ENCODE measurements around the gene NR4A3. TPM values are rescaled to one million over a fixed set of nuclear protein-coding genes. Genes with fewer than 3 reads are reported as not detected.
A peak's percentile ranks its signal among the peaks of the same experiment; 100 is the strongest.

NR4A3 gene
- total and polyA plus RNA-seq, 2 experiments from 2014 or later: 0.10 to 0.17 TPM

DNA sequence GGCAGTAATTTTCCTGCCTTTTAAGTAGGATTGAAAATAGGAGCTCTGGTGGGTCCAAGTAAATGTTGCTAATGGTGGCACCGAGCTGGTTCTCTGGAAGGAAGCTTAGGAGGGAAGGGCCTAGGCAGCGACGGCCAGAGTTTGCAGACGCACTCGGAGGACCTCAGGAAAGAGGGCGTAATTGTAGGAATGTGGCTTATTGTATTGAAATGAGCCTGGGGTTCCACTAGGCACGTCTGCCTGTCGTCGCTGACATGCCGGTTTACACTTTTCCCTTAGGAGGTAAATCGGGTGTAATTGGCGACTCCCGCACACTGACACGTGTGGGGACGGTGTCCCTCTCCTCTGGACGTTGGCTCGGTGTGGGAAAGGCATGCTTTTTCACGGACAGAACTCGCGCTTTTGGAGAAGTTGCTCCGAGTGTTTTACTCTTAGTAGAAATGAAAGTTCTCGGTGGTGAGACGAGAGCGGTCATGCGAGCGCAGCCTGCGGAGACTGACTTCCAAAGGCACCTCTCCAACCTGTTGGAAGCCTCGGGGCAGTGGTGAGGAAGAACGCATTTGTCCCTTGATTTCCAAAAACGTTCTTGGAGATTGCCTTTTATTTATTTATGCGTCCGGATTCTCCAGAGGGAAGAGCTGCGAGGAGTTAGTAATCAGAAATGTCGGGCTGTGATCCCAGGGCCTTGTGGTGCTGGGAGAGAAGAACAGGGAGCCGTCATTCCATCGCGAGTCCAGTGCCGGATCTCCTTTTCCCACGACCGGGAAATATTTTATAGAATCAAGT lies 1.3 kb downstream of the NR4A3 start:
- Mint-ChIP-seq H3K9me3 (peaks cover 5% of the 10 kb centered on the region; the same call in 1 of the 3 replicates), H3K27ac (no peak overlapping the region), H3K27me3 (ENCODE audit: insufficient read depth, low read depth, poor library complexity) (peaks cover 88% of the 10 kb centered on the region), H3K36me3 (ENCODE audit: low read depth) (no peaks in the 10 kb centered on the region; the same call in 2 of the 3 replicates), H3K4me1 (peaks cover 41% of the 10 kb centered on the region), H3K4me3 (peak overlapping the region; percentile 71)
- ATAC-seq (no peak), DNase-seq (ENCODE audit: low spot score) (peak; percentile 69)
- H3K4me3 ChIP-seq: peak overlapping the region; percentile 78
- peaks cover 9% of the 10 kb centered on the region; the same call in 1 of the 2 replicates for H3K79me2 ChIP-seq (replicated peaks; ENCODE audit: insufficient read depth)
- H3K27ac ChIP-seq (ENCODE audit: low read depth): no peak overlapping the region
- peaks cover 26% of the 10 kb centered on the region for H3F3A ChIP-seq (replicated peaks; ENCODE audit: low read depth)
- peaks cover 16% of the 10 kb centered on the region for H4K20me1 ChIP-seq (replicated peaks; ENCODE audit: insufficient read depth)
- peaks cover 49% of the 10 kb centered on the region for H3K4me1 ChIP-seq (ENCODE audit: insufficient read depth)
- H3K4me2 ChIP-seq: peak overlapping the region; percentile 93
- no peaks in the 10 kb centered on the region for H3K9me2 ChIP-seq (ENCODE audit: insufficient read depth)
- H3K36me3 ChIP-seq (ENCODE audit: insufficient read depth): peaks cover 5% of the 10 kb centered on the region; the same call in 1 of the 2 replicates
- peak overlapping the region; percentile 96; the same call in 1 of the 2 replicates for H2AFZ ChIP-seq
- peaks cover 79% of the 10 kb centered on the region for H3K27me3 ChIP-seq (ENCODE audit: insufficient read depth)
- TF ChIP-seq NANOG (IDR thresholded peaks at IDR 0.05; ENCODE audit: borderline replicate concordance) (no peak), POLR2AphosphoS5 (IDR thresholded peaks at IDR 0.05; ENCODE audit: low read depth) (no peak), ZNF462 (CRISPR knock-in tag; IDR thresholded peaks at IDR 0.05) (no peak), EZH2 (IDR thresholded peaks at IDR 0.05; ENCODE audit: low read depth, unreplicated experiment) (peak; percentile 92), JUNB (IDR thresholded peaks at IDR 0.05; ENCODE audit: unreplicated experiment) (no peak), EZH2phosphoT487 (IDR thresholded peaks at IDR 0.05; ENCODE audit: unreplicated experiment) (peak; percentile 51)
- TF ChIP-seq, protein P1, sequence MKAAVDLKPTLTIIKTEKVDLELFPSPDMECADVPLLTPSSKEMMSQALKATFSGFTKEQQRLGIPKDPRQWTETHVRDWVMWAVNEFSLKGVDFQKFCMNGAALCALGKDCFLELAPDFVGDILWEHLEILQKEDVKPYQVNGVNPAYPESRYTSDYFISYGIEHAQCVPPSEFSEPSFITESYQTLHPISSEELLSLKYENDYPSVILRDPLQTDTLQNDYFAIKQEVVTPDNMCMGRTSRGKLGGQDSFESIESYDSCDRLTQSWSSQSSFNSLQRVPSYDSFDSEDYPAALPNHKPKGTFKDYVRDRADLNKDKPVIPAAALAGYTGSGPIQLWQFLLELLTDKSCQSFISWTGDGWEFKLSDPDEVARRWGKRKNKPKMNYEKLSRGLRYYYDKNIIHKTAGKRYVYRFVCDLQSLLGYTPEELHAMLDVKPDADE (IDR thresholded peaks at IDR 0.05): no peak
- TF ChIP-seq, protein P2, sequence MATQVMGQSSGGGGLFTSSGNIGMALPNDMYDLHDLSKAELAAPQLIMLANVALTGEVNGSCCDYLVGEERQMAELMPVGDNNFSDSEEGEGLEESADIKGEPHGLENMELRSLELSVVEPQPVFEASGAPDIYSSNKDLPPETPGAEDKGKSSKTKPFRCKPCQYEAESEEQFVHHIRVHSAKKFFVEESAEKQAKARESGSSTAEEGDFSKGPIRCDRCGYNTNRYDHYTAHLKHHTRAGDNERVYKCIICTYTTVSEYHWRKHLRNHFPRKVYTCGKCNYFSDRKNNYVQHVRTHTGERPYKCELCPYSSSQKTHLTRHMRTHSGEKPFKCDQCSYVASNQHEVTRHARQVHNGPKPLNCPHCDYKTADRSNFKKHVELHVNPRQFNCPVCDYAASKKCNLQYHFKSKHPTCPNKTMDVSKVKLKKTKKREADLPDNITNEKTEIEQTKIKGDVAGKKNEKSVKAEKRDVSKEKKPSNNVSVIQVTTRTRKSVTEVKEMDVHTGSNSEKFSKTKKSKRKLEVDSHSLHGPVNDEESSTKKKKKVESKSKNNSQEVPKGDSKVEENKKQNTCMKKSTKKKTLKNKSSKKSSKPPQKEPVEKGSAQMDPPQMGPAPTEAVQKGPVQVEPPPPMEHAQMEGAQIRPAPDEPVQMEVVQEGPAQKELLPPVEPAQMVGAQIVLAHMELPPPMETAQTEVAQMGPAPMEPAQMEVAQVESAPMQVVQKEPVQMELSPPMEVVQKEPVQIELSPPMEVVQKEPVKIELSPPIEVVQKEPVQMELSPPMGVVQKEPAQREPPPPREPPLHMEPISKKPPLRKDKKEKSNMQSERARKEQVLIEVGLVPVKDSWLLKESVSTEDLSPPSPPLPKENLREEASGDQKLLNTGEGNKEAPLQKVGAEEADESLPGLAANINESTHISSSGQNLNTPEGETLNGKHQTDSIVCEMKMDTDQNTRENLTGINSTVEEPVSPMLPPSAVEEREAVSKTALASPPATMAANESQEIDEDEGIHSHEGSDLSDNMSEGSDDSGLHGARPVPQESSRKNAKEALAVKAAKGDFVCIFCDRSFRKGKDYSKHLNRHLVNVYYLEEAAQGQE (IDR thresholded peaks at IDR 0.05; ENCODE audit: unreplicated experiment): no peak

Data from GM23338 (cell line).